Astrocyte (in vitro differentiated cells and primary cell): ENCODE results near the gene OVCH1. TPM values are rescaled to one million over a fixed set of nuclear protein-coding genes. Genes with fewer than 3 reads are reported as not detected.
"Not testable (repeated sequence)": the region's sequence is repeated elsewhere in the genome, so short reads cannot be mapped to it uniquely, and the experiment has no call there.

Source experiments
- DNase-seq: peaks from one replicate; pipeline ENCODE4 v3.0.0-alpha.2; 2010; ENCODE audit warnings: low read depth
- FAIRE-seq: peaks from 2 replicates; lab custom pipeline; 2011; peaks lifted over from hg19 to GRCh38; lab: Jason Lieb, UNC
- H2AFZ ChIP-seq: 2 replicates; pipeline ENCODE4 v1.6.0; 2012; ENCODE audit warnings: low read depth, low read length, inconsistent platforms
- H3K27ac ChIP-seq: 2 replicates; pipeline ENCODE4 v1.5.1; 2011; ENCODE audit warnings: low read depth, low read length, inconsistent platforms
- H3K27me3 ChIP-seq: 2 replicates; pipeline ENCODE4 v1.6.0; 2011; ENCODE audit warnings: low read length, inconsistent platforms; ENCODE audit not compliant: insufficient read depth
- H3K36me3 ChIP-seq: 2 replicates; pipeline ENCODE4 v1.5.1; 2011; ENCODE audit warnings: low read length, inconsistent platforms; ENCODE audit not compliant: insufficient read depth
- H3K4me1 ChIP-seq: 2 replicates; pipeline ENCODE4 v1.5.1; 2011; ENCODE audit warnings: low read length, inconsistent platforms; ENCODE audit not compliant: insufficient read depth
- H3K4me2 ChIP-seq: 2 replicates; pipeline ENCODE4 v1.6.0; 2012; ENCODE audit warnings: low read length, inconsistent platforms
- H3K4me3 ChIP-seq: 2 replicates; pipeline ENCODE4 v1.5.1; 2011; ENCODE audit warnings: low read depth, mild to moderate bottlenecking, low read length, inconsistent platforms; ENCODE audit not compliant: insufficient read depth
- H3K79me2 ChIP-seq: 2 replicates; pipeline ENCODE4 v1.6.0; 2012; ENCODE audit warnings: mild to moderate bottlenecking, low read length, inconsistent platforms; ENCODE audit not compliant: insufficient read depth
- H3K9ac ChIP-seq: 2 replicates; pipeline ENCODE4 v1.6.0; 2012; ENCODE audit warnings: mild to moderate bottlenecking, low read length, inconsistent platforms
- H3K9me3 ChIP-seq: 2 replicates; pipeline ENCODE4 v1.5.1; 2012; ENCODE audit warnings: low read depth, mild to moderate bottlenecking, low read length, inconsistent platforms; ENCODE audit not compliant: insufficient read depth
- H4K20me1 ChIP-seq: 2 replicates; pipeline ENCODE4 v1.6.0; 2012; ENCODE audit warnings: low read length, inconsistent platforms; ENCODE audit not compliant: insufficient read depth
- H3K27ac Mint-ChIP-seq: one replicate; pipeline ENCODE4 v1.8.0; 2021; ENCODE audit warnings: mild to moderate bottlenecking, mixed read lengths; ENCODE audit not compliant: unreplicated experiment
- H3K27me3 Mint-ChIP-seq: one replicate; pipeline ENCODE4 v1.8.0; 2021; ENCODE audit warnings: low read depth, mixed read lengths; ENCODE audit not compliant: unreplicated experiment
- H3K36me3 Mint-ChIP-seq: one replicate; pipeline ENCODE4 v1.8.0; 2021; ENCODE audit warnings: low read depth, mixed read lengths; ENCODE audit not compliant: unreplicated experiment
- H3K4me1 Mint-ChIP-seq: one replicate; pipeline ENCODE4 v1.8.0; 2021; ENCODE audit warnings: low read depth, mixed read lengths; ENCODE audit not compliant: unreplicated experiment
- H3K4me3 Mint-ChIP-seq: one replicate; pipeline ENCODE4 v1.8.0; 2021; ENCODE audit warnings: mild to moderate bottlenecking, moderate library complexity, mixed read lengths; ENCODE audit not compliant: unreplicated experiment
- H3K9me3 Mint-ChIP-seq: one replicate; pipeline ENCODE4 v1.8.0; 2021; ENCODE audit warnings: mild to moderate bottlenecking, mixed read lengths; ENCODE audit not compliant: unreplicated experiment
- CTCF ChIP-seq: IDR thresholded peaks from 2 replicates; pipeline ENCODE4 v1.5.1; 2011; ENCODE audit warnings: low read depth, mild to moderate bottlenecking, inconsistent platforms, low read length, moderate library complexity; ENCODE audit not compliant: insufficient read depth
- EZH2 ChIP-seq: IDR thresholded peaks from 2 replicates; pipeline ENCODE4 v1.6.1; 2012; ENCODE audit warnings: mild to moderate bottlenecking, low read length, inconsistent platforms; ENCODE audit not compliant: insufficient read depth
- total RNA-seq: library from RNA; stranded (reverse); gene quantifications from 2 replicates; pipeline ENCODE4 v1.2.1, GENCODE V29; 2021

OVCH1 gene
- total RNA-seq, 1 donor from 2014 or later, result not detected

GRCh38 chr12:29438752-29439408 is 58.6 kb downstream of the OVCH1 start:
- no peaks in the 10 kb centered on the region for H3K4me1 ChIP-seq
- H3K4me2 ChIP-seq, result no peak overlapping the region
- H4K20me1 ChIP-seq, result no peaks in the 10 kb centered on the region
- DNase-seq (no peak), FAIRE-seq (no peak)
- no peak overlapping the region for H2AFZ ChIP-seq
- Mint-ChIP-seq H3K27ac (no peak overlapping the region), H3K4me3 (no peak overlapping the region), H3K27me3 (no peaks in the 10 kb centered on the region), H3K9me3 (peaks cover 2% of the 10 kb centered on the region), H3K36me3 (no peaks in the 10 kb centered on the region), H3K4me1 (no peaks in the 10 kb centered on the region)
- no peaks in the 10 kb centered on the region for H3K27me3 ChIP-seq
- no peaks in the 10 kb centered on the region for H3K79me2 ChIP-seq
- no peak overlapping the region for H3K4me3 ChIP-seq
- H3K27ac ChIP-seq, result no peak overlapping the region
- no peaks in the 10 kb centered on the region for H3K9me3 ChIP-seq
- TF ChIP-seq EZH2, result no peak
- TF ChIP-seq CTCF, result no peak
- no peak overlapping the region for H3K9ac ChIP-seq
- no peaks in the 10 kb centered on the region for H3K36me3 ChIP-seq

GRCh38 chr12:29437575-29437974 is 59.9 kb downstream of the OVCH1 start:
- H3K4me1 ChIP-seq, result no peaks in the 10 kb centered on the region
- no peaks in the 10 kb centered on the region for H4K20me1 ChIP-seq
- DNase-seq (no peak), FAIRE-seq (no peak)
- H3K9me3 ChIP-seq, result no peaks in the 10 kb centered on the region
- H3K4me3 Mint-ChIP-seq, result no peak overlapping the region
- no peaks in the 10 kb centered on the region for H3K27me3 ChIP-seq
- H3K4me2 ChIP-seq, result no peak overlapping the region
- H3K27ac Mint-ChIP-seq, result no peak overlapping the region
- H3K4me1 Mint-ChIP-seq, result no peaks in the 10 kb centered on the region
- H3K36me3 Mint-ChIP-seq, result no peaks in the 10 kb centered on the region
- H3K36me3 ChIP-seq, result no peaks in the 10 kb centered on the region
- no peak overlapping the region for H3K9ac ChIP-seq
- no peak overlapping the region for H3K4me3 ChIP-seq
- no peak overlapping the region for H3K27ac ChIP-seq
- TF ChIP-seq CTCF (no peak), EZH2 (no peak)
- H3K9me3 Mint-ChIP-seq, result peaks cover 2% of the 10 kb centered on the region
- H3K27me3 Mint-ChIP-seq, result no peaks in the 10 kb centered on the region
- no peak overlapping the region for H2AFZ ChIP-seq
- H3K79me2 ChIP-seq, result no peaks in the 10 kb centered on the region

- not testable (repeated sequence) for H3K4me3 ChIP-seq
These were observed 60.7 kb downstream of the OVCH1 start for GRCh38 chr12:29436815-29437214.

More at GRCh38 chr12:29436815-29437214, 60.7 kb downstream of the OVCH1 start:
- H3K79me2 ChIP-seq, H3K9me3 Mint-ChIP-seq, H3K27ac Mint-ChIP-seq, H3K36me3 Mint-ChIP-seq, DNase-seq, H3K27me3 ChIP-seq, H3K27ac ChIP-seq, H3K9ac ChIP-seq, H3K4me2 ChIP-seq, H3K4me3 Mint-ChIP-seq, H4K20me1 ChIP-seq, H2AFZ ChIP-seq, H3K4me1 ChIP-seq, H3K27me3 Mint-ChIP-seq, H3K9me3 ChIP-seq, H3K36me3 ChIP-seq, H3K4me1 Mint-ChIP-seq, FAIRE-seq: not testable (repeated sequence)
